Stimulated activated CD4-positive, alpha-beta T cell treated with anti-CD3 and anti-CD28 coated beads, Interleukin-1b, Interleukin-23, amount 100 ng/mL, for 24 hours (primary cell): ENCODE data around the gene KLHL22.

Experiments
- DNase-seq, 4 experiments: peaks; one replicate each; pipeline ENCODE4 v3.0.0-alpha.2; 2020; ENCODE audit warnings: low read depth in 4 of 4, low spot score in 1 of 4

KLHL22 gene

DNA sequence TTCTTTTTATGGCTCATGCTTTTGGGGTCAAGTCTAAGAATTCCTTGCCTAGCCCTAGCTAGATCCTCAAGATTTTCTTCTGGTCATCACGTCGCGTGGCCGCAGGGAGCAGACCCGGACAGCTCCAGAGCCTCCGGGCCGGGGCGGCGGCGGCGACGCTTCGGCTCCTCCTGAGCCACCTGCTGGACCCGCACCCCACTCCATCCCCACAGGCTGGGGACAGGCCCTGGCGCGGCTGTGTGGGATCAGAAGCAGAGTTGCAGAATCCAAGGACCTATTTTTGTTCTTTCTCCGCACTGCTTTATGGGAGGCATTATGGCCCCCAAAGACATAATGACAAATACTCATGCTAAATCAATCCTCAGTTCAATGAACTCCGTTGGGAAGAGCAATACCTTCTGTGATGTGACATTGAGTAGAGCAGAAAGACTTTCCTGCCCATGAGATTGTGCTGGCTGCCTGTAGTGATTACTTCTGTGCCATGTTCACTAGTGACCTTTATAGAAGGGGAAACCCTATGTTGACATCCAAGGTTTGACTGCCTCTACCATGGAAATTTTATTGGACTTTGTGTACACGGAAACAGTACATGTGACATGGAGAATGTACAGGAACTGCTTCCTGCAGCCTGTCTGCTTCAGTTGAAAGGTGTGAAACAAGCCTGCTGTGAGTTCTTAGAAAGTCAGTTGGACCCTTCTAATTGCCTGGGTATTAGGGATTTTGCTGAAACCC is 45.6 kb downstream of the KLHL22 start:
- no peak for DNase-seq

GRCh38 chr22:20448630-20449029 is 47.0 kb downstream of the KLHL22 start:
- no peak for DNase-seq

DNA sequence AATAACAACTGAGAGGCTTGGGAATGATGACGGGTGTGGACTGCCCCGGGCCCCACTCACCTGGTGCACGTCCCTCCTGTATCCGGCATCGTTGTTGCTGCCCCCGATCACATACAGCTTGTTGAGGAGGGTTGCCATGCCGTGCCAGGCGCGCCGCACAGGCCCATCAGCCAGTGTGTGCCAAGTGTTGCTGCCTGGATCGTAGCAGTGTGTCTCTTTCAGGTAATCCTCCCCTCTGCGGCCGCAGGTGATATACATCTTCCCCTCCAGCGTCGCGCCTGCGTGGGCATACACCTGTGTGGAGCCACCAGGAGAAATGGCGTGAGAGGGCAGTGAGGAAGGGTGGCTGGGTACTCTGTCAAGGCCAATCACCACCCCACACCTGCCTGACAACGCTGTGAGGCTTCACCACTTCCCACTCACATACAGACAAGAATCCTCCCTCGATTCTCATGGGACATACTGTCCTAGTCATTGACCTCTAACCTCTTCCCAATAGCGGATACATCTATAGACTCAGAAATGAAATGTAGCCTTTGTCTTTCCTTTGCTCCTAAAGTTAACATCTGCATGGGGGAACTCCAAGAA is 49.1 kb downstream of the KLHL22 start:
- DNase-seq: no peak

- no peak for DNase-seq
These were observed 51.3 kb downstream of the KLHL22 start for GRCh38 chr22:20444325-20444724.

DNA sequence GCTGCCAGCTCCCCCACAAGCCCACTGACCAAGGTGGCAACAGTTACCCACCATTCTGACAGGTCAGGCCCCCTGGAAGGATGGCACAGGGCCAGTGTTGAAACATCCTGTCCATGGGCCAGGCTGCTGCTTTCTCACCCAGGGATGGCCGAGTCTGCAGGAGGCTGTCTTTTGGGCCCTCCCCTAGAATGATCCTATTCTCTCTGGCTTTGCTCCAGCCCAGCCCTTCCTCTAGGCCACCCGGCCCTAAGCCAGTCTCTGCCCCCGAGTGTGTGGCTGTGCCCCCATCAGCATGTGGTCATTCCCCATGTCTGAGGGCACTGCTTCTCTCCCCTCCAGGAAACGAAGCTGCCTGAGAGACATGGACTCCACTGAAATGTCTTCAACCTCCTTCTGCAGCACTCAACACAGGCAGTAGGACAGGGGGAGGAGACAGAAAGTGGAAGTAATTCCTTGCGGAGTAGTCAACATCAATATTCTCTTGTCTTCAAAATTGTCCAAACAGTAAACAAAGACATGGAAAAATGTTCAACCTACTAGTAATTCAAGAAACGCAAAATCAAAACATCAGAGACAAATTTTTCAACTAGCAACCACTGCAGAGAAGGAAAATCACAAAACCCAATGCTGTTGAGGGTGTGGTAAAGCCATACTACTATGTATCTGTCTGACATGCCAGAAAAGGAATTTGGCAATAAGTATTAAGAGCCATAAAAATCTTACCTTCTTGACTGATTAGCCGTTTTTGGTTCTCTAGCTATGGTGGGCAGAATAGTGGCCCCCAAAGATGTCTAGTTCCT is 52.9 kb downstream of the KLHL22 start:
- DNase-seq: no peak

GRCh38 chr22:20441631-20442484 is 53.7 kb downstream of the KLHL22 start:
- no peak for DNase-seq

- DNase-seq: no peak
These were observed 54.7 kb downstream of the KLHL22 start for GRCh38 chr22:20440637-20441591.

GRCh38 chr22:20439928-20440575 is 55.5 kb downstream of the KLHL22 start:
- DNase-seq: no peak

DNA sequence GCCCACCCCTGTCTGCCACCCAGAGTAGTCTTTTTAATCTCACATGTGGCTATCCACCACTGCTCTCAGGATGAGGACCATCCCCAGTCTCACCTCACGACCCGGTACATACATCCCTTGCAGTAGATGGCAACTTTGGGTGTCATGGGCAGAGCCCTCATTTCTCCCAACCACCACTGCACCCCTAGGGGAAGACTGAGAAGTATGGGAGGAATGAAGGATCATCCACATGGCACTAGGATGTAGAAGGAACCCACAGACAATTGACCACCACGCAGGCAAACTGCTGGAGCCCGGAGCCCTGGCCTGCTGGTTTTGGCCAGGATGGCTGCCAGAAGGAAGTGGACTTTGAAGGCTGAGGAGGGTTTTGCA is 56.1 kb downstream of the KLHL22 start:
- DNase-seq: no peak

GRCh38 chr22:20438678-20439492 is 56.7 kb downstream of the KLHL22 start:
- DNase-seq: no peak

DNA sequence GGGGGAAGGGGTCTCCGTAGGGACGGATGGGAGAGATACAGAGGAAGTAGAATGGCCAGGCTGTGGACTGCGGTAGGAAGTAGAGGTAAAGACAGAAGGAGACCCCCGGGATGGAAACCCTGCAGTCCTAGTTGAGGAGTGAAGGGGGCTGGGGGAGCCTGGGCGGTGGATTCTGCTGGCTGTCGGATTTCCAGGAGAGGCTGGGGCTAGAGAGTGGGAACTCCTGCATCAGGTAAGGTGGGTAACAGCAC is 57.2 kb downstream of the KLHL22 start:
- DNase-seq: no peak

- no peak for DNase-seq
These were observed 57.8 kb downstream of the KLHL22 start, which contains the start of gene SCARF2 for GRCh38 chr22:20437613-20438426. SCARF2 (minus strand) TSS chr22:20437825; CDS start chr22:20437754, 71 bp downstream.

GRCh38 chr22:20436768-20437612 is 58.6 kb downstream of the KLHL22 start:
- no peak for DNase-seq

DNA sequence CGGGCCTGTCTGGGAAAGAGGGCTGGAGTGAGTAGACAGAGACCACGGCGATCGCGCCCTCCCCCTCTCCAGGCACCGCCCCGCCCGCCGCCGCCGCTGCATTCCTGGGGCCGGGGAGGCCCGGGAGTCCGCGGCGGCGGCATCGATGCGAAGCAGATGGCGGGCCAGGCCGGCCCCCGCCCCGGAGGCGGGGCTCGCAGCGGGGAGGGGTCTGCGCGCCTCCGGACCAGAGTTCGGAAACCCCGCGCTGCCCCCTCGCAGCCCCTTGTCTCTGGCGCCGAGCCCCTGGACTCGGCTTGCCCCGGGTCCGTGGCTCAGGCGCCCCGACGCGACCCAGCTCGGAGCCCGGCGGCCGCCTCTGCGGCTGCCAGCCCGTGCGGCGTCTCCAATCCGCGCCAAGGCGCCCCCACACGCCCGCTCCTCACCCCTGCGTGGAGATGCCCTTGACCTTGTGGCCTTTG is 59.3 kb downstream of the KLHL22 start:
- no peak for DNase-seq

- no peak for DNase-seq
These were observed 59.9 kb downstream of the KLHL22 start for GRCh38 chr22:20435436-20436306.

- no peak for DNase-seq
These were observed 60.8 kb downstream of the KLHL22 start for GRCh38 chr22:20434773-20435172.
